ENCODE measurements around the gene ZNF766. TPM values are rescaled to one million over a fixed set of nuclear protein-coding genes. Genes with fewer than 3 reads are reported as not detected.
"Not testable (repeated sequence)": the region's sequence is repeated elsewhere in the genome, so short reads cannot be mapped to it uniquely, and the experiment has no call there.

ZNF766 gene
- total RNA-seq, 4 donors from 2014 or later, result 1.8 to 26.9 (median 20.1) TPM

- H3K4me3 ChIP-seq, result peak overlapping the region; percentile 53 to 76
- TF ChIP-seq CTCF (IDR thresholded peaks at IDR 0.05), result no peak
- no peak for TF ChIP-seq POLR2A (IDR thresholded peaks at IDR 0.05)
- H3K4me1 ChIP-seq, result no peaks in the 10 kb centered on the region
- H3K27me3 ChIP-seq, result no peaks in the 10 kb centered on the region
- no peaks in the 10 kb centered on the region for H3K36me3 ChIP-seq
- peaks cover 0 to 4% of the 10 kb centered on the region in 2 donors for H3K9me3 ChIP-seq
- no peak for DNase-seq
- intact Hi-C loops (cut with DNase I; ENCODE audit: low total_unique reads), result no loop called here
- H3K27ac ChIP-seq, result peak overlapping the region; percentile 63 to 84
Measured at GRCh38 chr19:52336791-52337381, 67.5 kb downstream of the ZNF766 start.

GRCh38 chr19:52339022-52339421 is 69.6 kb downstream of the ZNF766 start:
- H3K4me3 ChIP-seq; H3K36me3 ChIP-seq; H3K9me3 ChIP-seq; H3K27ac ChIP-seq; intact Hi-C loops (cut with DNase I; ENCODE audit: low total_unique reads); H3K27me3 ChIP-seq; H3K4me1 ChIP-seq; DNase-seq: not testable (repeated sequence)

GRCh38 chr19:52343548-52343947 is 74.2 kb downstream of the ZNF766 start:
- H3K27me3 ChIP-seq, result no peaks in the 10 kb centered on the region
- DNase-seq, result peak; percentile 36 to 48
- TF ChIP-seq CTCF (IDR thresholded peaks at IDR 0.05), result peak; percentile 19 to 55 (median 36)
- no peak for TF ChIP-seq POLR2A (IDR thresholded peaks at IDR 0.05)
- H3K9me3 ChIP-seq, result no peaks in the 10 kb centered on the region
- no peak overlapping the region for H3K27ac ChIP-seq
- H3K36me3 ChIP-seq, result no peaks in the 10 kb centered on the region
- intact Hi-C loops (cut with DNase I; ENCODE audit: low total_unique reads), result no loop called here
- no peaks in the 10 kb centered on the region for H3K4me1 ChIP-seq
- H3K4me3 ChIP-seq, result no peak overlapping the region

GRCh38 chr19:52345162-52345561 is 75.8 kb downstream of the ZNF766 start:
- Histone ChIP-seq H3K4me1 (no peaks in the 10 kb centered on the region), H3K36me3 (no peaks in the 10 kb centered on the region), H3K9me3 (no peaks in the 10 kb centered on the region), H3K4me3 (no peak overlapping the region), H3K27me3 (no peaks in the 10 kb centered on the region), H3K27ac (no peak overlapping the region)
- no peak for TF ChIP-seq POLR2A (IDR thresholded peaks at IDR 0.05)
- TF ChIP-seq CTCF (IDR thresholded peaks at IDR 0.05), result no peak
- no peak for DNase-seq
- intact Hi-C loops (cut with DNase I; ENCODE audit: low total_unique reads), result no loop called here

MicroRNAs encoded within 50 kb of the gene (microRNA counts, 767-probe panel; counts per million panel counts)
- microRNA hsa-miR-643, result 0 counts per million in 2 donors

Small RNA genes lying within 50 kb of the gene (microRNA-seq; reads per million reads assigned to microRNA genes)
- gene MIR643 (ENCODE audit: borderline microRNAs expressed, borderline replicate concordance) (not detected), gene MIR6801 (ENCODE audit: borderline microRNAs expressed, borderline replicate concordance) (not detected)

Small RNA genes lying within 50 kb of the gene (small RNA-seq; reads per million reads assigned to genes)
- gene MIR643, result not detected
- gene MIR6801, result not detected
- gene RF00019, result not detected

Other genes starting within 250 kb of the ZNF766 start
- gene ZNF614, start 241.2 kb upstream of the ZNF766 start, total RNA-seq, result 10 to 100 TPM; 11.8 to 27.9 (median 13.7) TPM
- gene ZNF432, start 220.7 kb upstream of the ZNF766 start, total RNA-seq, result 10 to 100 TPM in 3 of 4 donors, 1 to 10 TPM in 1; 9.7 to 41.8 (median 29.9) TPM
- 10 to 100 TPM; 14.1 to 57.3 (median 41.9) TPM for gene ZNF841, start 173.8 kb upstream of the ZNF766 start, total RNA-seq
- 10 to 100 TPM in 3 of 4 donors, 1 to 10 TPM in 1; 2.4 to 27.2 (median 17.6) TPM for gene ZNF616, start 129.6 kb upstream of the ZNF766 start, total RNA-seq
- gene ZNF836, start 98.0 kb upstream of the ZNF766 start, total RNA-seq, result 10 to 100 TPM in 3 of 4 donors, 1 to 10 TPM in 1; 6.1 to 31.5 (median 20.3) TPM
- 100 to 1,000 TPM in 2 of 4 donors, 10 to 100 TPM in 2; 38.5 to 223 (median 134) TPM for gene PPP2R1A, start 79.5 kb upstream of the ZNF766 start, total RNA-seq
- 10 to 100 TPM in 2 of 4 donors, 1 to 10 TPM in 2; 2.4 to 16.4 (median 10.5) TPM for gene ZNF480, start 27.6 kb downstream of the ZNF766 start, total RNA-seq
- 10 to 100 TPM in 1 of 4 donors, 1 to 10 TPM in 2, under 1 TPM in 1; 0.29 to 13.8 (median 3.0) TPM for gene ZNF610, start 66.7 kb downstream of the ZNF766 start, total RNA-seq
- 10 to 100 TPM; 19.2 to 87.3 (median 30.5) TPM for gene ZNF880, start 100.3 kb downstream of the ZNF766 start, total RNA-seq
- 10 to 100 TPM in 3 of 4 donors, 1 to 10 TPM in 1; 6.2 to 80.7 (median 49.4) TPM for gene ZNF528, start 128.3 kb downstream of the ZNF766 start, total RNA-seq
- under 1 TPM in 3 of 4 donors, not detected in 1; 0.29 to 0.46 (median 0.35) TPM for gene ZNF534, start 159.6 kb downstream of the ZNF766 start, total RNA-seq
- gene ZNF578, start 184.0 kb downstream of the ZNF766 start, total RNA-seq, result 10 to 100 TPM in 2 of 4 donors, 1 to 10 TPM in 2; 6.7 to 17.1 (median 10.6) TPM